ENCODE measurements around the gene PDSS2.
"Not testable (repeated sequence)": the region's sequence is repeated elsewhere in the genome, so short reads cannot be mapped to it uniquely, and the experiment has no call there.

The PDSS2 gene

DNA sequence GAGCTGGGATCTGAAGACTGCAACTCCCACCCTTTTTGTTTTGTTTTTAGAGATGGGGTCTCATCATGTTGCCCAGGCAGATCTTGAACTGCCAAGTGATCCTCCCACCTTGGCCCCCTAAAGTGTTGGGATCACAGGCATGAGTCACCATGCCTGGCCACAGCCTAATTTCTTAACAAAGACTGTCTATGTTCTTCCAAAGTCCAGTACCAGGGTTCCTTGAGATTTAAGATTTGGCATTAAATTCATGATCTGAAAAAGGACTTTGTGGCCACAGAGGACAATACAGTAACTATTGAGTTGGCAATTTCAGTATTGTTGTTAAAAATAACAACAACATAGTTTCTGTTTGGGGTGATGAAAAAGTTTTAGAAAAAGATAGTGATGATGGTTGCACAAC lies 315.4 kb downstream of the PDSS2 start:
- DNase-seq, result no peak

DNA sequence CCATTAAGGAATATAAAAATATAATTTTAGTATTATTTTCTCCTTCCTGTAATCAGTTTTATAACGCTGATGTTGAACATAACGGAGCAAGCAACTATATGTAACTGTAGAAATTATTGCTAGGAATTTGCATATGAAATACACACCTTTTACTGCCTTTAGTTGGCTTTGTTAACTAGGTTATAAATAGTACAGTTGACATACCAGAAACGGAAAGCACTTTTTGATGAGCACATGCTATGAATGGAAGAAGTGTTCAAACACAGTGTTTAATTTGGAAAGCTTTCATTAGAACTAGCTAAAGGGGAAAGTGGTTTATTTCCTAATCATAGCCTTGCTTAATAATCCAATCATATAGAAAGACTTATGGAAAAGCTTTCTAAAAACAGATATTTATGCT lies 318.8 kb downstream of the PDSS2 start:
- DNase-seq, result no peak

DNA sequence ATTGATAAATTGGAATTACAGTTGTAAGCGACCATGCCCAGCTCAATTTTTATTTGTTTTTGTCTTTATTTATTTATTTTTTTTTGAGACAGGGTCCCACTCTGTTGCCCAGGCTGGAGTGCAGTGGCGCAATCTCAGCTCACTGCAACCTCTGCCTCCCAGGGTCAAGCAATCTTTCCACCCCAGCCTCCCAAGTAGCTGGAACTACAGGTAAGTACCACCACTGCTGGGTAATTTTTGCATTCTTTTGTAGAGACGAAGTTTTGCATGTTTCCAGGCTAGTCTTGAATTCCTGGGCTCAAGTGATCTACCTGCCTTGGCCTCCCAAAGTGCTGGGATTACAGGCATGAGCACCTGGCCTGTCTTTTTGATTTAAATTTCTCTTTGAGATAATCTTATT lies 323.0 kb downstream of the PDSS2 start:
- DNase-seq, result not testable (repeated sequence)

DNA sequence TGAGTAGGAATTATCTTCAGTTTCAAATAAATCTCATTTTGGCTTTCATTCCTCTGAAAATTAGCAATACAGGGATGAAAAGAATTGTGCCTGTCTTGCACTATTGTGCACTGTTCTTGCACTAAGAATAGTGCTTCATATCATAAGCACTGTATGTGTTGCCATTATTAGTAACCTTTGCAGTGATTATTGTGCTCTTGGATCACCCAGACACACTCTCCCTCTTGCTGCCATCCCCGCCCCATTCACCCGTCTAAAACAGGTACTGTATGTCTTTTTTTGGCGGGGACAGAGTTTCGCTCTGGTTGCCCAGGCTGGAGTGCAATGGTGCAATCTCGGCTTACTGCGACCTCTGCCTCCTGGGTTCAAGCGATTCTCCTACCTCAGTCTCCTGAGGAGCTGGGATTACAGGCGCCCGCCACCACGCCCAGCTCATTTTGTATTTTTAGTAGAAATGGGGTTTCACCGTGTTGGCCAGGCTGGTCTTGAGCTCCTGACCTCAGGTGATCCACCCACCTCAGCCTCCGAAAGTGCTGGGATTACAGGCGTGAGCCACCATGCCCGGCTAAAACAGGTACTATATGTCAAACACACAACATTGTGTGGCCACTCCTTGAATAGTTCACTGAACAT lies 324.2 kb downstream of the PDSS2 start:
- DNase-seq, result not testable (repeated sequence)

DNA sequence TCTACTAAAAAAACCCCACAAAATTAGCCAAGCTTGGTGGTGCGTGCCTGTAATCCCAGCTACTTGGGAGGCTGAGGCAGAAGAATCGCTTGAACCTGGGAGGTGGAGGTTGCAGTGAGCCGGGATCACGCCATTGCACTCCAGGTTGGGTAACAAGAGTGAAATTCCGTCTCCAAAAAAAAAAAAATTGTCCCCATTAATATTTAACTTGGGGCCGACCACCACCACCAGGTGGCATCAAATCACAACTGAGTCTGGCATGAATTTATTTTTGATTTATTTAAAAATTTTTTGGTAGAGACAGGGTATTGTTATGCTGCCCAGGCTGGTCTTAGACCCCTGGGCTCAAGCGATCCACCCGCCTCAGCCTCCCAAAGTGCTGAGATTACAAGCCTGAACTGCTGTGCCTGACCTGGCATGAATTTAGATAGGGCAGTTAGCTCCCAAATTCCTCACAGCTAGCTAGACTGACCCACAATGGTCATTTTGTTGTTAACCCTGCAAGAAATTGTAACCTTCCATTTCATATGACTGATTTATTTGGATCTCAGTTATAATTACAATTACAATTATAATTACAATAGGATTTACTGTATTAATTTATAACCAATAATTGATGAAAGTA lies 326.9 kb downstream of the PDSS2 start:
- DNase-seq, result peak; percentile 15

DNA sequence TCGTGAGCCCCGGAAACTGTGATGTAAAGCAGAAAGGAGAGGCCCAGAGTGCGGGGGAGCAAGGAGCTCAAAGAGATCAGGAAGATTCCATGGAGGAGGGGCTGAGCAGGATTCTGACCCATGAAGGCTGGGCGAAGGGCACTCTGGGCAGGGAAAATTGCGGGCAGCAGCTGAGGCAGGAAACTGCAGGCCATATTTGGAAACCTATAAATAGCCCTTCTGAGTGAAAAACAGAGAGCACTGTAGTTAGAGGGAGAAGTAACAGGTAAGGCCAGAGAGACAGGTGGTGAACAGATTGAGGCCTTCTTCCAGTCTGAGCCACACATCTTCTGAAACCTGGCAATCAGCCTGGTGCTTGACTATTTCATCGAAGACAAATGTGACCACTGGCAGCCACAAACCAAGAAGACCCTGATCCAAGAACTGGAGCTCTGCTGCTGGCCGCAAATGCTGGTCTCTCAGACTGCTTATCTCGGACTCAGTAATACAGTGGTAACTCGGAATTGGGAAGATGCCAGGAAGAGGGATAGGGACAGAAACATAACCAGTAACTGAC lies 329.9 kb downstream of the PDSS2 start:
- DNase-seq, result no peak

DNA sequence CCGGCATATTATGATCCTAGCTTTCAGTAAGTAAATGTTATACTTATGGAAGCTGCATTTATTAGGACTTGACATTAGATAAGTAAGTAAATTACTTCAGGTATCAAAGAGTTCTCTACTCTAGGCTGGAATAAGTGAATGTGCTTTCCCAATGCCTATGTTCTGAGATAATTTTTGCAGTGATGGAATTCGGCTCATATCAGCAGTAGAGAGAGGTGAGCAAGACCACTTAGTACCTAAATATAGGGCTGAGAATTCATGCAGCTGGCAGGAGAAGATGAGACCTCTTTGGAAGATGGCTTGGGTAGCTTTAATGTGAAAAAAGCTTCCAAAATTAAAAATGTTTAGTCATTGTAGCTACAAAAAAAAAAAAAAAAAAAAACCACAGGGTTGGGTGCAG lies 330.8 kb downstream of the PDSS2 start:
- no peak for DNase-seq

DNA sequence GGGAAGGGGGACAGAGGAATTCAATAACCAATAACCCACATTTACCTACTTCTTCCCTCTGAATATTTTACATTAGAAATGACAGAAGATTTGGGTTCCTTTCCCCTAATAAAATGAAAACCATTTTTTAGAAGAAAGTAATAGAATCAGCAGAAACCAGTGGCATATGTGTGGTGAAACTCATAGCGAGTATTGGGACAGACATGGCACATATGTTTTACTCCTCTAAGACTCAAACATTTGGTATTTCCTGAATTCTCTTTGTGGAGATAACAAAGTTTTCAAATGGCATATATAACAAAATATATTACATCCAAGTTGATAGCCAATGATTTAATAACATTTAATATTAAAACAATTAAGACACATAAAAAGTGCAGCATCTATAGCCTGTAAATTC lies 331.2 kb downstream of the PDSS2 start:
- no peak for DNase-seq

DNA sequence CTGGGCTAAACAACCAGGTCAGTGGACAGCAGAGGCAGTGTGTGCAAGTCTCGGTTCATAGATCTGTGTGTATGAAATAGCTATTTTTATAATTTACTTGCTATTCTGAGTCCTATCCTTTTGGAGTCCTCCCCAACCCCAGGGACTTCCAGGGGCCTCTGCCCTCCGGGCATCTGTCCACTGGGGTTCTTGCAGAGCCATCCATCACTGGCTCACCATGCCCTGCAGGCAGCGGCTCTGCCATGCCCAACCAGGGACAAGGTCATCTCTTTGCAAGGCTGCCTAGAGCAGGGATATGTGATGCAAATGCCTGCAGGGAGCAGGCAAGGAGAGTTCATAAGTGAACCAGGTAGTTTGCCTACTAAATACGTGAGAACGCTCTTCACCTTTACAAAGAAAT lies 333.6 kb downstream of the PDSS2 start:
- no peak for DNase-seq

DNA sequence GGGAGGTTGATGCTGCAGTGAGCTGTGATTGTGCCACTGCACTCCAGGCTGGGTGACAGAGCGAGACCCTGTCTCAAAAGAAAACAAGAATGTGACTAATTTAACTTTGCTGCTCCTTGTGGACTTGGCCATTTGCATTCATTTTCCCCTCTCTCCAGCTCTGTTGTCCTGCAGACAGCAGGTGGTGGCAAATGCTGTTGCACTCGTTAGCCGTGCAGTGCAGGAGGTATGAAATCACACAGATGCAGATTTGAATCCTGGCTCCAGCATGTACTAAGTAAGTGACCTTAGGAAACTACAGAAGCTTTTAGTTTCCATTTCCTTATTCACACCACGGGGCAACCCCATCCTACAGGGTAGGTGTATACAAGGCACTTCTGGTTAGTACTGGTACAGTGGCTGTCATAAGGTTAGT lies 334.4 kb downstream of the PDSS2 start:
- no peak for DNase-seq

DNA sequence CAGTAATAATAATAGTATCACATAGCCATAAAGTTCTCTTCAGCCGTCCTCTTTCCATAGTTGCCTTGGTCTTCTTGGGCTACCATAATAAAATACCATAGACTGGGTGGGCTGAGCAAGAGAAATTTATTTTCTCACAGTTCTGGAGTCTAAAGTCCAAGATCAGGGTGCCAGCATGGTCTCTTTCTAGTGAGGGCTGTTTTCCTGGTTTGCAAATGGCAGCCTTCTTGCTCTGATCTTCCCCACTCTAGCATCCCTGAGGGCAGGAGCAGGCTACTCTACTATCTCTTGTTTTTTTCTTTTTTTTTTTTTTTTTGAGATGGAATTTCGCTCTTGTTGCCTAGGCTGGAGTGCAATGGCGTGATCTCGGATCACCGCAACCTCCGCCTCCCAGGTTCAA lies 335.9 kb downstream of the PDSS2 start:
- DNase-seq, result no peak

DNA sequence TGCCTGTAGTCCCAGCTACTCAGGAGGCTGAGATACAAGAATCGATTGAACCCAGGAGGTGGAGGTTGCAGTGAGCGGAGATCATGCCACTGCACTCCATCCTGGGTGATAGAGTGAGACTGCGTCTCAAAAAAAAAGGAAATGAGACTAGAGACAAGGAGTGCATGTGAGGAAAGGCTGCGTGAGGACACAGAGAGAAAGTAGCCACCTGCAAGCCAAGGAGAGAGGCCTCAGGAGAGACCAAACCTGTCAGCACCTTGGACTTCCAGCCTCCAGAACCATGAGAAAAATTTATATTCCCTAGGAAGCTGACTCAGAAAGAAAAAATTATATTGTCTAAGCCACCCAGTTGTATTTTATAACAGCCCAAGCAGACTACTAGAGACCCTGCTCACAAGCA lies 336.6 kb downstream of the PDSS2 start:
- DNase-seq, result no peak

DNA sequence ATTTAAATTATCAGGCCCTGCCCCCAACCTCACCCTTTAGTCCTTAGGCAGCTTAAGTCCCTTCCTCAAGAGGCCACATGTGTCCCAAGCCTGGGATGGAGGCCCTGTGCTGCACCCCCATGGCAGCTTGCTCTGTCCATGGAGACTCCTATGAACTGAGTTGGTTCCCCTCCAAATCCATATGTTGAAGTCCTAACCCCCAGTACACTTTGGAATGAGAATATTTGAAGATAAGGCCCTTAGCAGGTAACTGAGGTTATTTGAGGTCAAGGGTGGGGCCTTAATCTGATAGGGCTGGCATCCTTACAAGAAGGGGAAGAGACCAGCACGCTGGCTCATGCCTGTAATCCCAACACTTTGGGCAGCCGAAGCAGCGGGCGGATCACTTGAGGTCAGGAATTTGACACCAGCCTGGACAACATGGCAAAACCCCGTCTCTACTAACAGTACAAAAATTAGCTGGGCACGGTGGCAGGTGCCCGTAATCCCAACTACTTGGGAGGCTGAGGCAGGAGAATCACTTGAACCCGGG lies 337.3 kb downstream of the PDSS2 start:
- no peak for DNase-seq

DNA sequence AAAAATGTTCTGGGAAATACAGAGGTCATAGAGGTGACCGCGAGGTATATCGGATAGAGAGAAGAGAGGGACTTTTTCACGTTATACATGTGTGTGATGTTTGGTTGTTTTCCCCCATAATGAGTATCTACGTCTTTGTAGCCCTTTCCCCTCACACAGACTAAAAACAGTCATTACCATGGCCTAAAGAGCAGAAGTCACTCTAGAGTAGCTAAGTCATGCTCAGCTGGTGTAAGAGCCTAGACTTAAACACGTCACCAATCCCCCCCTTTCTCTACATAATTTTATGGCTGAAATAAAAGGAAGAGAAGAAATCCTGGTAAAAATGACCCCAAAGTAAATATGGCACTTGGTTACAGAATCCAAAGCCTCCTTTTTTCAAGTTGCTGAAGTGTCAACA lies 338.1 kb downstream of the PDSS2 start:
- no peak for DNase-seq

DNA sequence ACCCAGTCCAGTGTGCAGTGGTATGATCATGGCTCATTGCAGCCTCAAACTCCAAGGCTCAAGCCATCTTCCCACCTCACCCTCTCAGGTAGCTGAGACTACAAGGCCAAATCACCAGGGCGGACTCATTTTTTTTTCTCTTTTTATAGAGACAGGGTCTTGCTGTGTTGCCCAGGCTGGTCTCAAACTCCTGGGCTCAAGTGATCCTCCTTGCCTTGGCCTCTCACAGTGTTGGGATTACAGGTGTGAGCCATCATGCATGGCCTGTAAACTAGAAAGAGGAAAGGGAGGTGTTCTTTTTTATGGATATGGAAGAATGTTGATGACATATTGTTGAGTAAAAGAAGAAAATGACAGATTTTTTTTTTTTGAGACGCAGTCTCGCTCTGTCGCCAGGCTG lies 339.0 kb downstream of the PDSS2 start:
- DNase-seq, result no peak

DNA sequence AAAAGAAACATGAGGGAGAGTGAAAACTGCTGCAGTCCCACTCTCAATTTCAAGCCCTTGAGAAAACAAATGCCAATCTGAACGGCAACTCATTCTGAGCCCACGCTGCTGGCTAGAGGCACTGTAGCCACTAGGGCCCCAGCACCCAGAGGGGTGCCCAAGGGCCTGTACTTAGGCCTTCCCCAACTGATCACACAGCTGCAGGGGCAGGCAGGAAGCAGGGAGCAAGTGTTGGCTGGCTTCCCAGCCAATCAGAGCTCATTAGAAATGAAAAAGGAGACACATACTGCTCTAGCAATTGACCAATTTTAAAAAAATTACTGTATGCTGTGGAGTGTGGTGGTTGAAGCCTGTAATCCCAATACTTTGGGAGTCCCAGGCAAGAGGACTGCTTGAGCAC lies 340.4 kb downstream of the PDSS2 start:
- no peak for DNase-seq

DNA sequence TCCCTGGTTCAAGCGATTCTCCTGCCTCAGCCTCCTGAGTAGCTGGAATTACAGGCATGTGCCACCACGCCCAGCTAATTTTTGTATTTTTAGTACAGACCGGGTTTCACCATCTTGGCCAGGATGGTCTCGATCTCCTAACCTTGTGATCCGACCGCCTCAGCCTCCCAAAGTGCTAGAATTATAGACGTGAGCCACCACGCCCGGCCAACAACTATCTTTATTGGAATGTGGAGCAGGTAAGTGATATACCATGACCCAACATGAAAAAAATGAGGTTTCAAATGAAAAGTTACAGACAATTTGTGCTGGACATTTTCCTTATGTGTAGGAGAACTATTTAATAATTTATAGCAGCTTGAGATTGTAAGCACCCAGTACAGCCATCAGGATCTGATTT lies 340.8 kb downstream of the PDSS2 start:
- not testable (repeated sequence) for DNase-seq

DNA sequence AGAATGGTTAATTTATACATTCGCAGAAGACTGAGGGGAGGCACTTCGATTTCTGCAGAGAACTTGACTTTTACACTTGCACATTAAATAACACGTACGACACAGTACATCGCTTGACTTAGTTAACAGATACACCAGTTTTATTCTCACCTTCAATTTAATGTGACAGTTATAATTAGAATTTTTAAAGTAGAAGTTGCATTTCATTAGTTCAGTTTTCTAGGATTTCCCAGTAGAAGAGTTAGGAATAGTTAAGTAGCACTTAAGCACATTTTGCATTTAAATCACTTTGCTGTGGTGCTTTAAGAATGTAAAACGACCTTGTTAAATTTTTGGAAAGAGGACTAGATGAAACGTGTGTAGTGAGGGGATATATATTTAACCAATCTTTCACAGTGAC lies 342.4 kb downstream of the PDSS2 start:
- DNase-seq, result no peak

DNA sequence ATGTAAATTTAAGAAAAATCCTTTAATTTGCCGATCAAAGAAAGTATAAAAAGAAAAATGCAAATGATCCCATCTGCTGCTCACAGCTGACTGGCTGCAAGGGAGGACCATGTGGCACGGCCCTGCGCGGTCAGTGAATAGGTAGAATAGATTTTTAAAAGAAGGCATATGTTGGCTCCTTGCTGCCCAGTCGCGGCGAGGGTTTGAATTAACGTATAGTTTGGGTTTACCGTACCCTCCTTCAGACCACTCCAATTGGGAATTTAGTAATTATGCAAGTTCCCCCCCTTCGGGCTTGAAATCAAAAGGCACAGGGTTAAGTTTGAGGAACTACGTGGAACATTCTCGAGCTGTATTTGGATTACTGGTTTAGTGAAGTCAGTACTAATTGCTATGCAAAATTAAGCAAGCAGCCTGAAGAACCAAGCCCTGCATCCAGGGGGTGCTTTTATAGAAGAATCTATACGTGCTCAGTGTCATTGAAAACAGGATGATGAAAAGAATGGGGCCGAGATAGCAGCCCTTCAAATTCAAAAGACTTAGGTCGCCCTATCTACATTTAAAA lies 343.0 kb downstream of the PDSS2 start:
- DNase-seq, result peak; percentile 2

DNA sequence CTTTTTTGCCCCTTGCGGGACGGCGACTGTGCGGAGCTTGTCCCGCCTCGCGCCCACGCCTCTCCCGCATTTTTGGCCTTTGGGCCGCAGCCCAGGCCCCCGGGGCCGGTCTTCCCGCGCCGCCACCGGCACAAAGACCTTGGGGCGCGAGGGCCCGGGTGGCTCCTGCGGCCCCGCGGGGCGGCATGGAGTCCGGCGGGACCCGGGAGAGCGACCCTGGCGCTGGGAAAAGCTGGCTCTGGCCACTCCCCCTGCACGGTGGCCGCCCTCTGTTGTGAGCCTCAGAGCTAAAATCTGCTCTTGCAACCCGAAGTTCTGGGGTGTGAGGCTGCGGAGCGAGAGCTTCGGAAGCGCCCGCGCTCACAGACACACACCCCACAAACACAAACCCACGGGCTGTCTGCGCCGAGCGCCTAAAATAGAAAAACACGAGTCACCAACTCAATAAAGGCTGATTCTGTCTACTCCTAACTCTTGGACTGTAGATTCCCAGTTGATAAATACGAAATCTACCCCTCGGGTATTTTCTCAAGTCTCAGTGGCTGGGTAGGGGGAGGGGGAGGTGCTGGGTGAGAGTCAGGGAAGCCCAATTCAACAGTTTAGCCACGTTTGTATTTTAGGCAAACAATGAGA lies 343.6 kb downstream of the PDSS2 start:
- DNase-seq, result peak; percentile 6

DNA sequence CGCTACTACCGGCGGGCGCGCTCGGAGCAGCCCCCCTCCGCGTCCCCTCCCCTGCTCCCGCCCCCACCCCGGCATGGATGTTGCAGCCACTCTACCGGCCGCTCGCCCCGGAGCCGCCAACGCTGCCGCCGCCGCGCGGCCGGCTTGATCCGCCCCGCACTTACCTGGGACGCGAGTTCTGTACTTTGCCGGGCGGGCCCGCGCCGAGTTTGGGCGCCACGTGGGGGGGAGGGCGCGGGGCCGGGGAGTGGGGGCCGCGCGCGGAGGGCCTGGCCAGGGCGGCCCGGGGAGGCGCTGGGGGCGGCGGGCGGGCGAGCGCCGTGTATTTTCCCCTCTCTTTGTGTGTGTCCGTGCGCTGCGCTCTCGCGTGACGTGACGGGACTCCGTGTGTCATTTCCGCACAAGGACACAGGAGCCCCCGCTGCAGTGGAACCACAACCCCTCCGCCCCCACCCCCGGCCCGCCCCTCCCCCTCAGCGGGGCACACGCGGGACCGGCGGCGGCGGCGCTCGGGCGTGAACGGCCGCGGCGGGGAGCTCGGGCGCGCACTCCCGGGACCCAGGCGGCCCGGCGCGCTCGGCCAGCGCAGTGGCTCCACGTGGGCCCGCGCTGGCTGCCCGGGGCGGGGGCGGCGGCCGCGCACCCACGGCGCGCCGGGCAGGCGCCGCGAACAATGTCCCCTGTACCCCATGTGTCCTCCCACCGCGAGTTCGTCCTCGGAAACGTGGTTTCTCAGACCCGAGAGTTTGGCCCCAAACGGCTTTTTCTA lies 344.3 kb downstream of the PDSS2 start, which contains the start of gene BEND3:
BEND3 (minus strand) TSS at position 590 of the 769 bp plus-strand sequence. CDS start 16,230 bp downstream, outside the sequence.
- peak; percentile 40 for DNase-seq

DNA sequence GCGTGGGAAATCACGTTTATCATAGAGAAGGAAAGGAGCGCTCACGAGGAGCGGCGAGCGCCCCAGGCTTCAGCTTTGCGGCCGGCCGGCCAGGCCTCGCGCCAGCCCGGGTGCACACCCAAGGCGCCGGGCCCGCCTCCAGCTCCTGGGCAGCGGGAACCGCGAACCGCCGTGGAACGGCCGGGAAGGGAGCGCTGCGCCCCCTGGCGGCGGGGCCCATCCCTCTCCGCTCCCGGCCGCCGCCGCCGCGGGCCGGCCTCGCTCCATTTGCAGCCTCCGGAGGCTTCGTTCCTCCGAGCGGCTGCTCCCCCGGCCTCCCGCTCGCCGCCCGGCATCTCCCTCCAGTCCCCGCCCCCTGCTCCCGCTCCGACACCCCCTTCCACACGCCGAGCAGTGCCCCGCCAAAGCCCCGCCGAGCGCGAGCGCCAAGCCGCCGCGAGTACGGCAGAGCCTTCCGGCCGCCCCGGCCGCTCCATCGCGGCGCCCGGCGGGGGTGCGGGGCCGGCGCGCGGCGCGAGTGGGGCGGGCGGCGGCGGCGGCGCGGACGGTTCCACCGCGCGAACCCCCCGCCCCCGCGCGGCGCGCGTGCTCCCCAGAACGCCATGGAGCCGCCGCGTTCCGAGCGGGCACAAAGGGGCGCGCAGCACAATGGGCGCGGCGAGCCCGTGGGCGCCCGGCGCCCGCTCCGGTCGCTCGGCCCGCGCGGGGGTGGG lies 345.0 kb downstream of the PDSS2 start:
- DNase-seq, result peak; percentile 67

Measured in activated CD4-positive, alpha-beta T cell treated with anti-CD3 and anti-CD28 coated beads, Interleukin-2, amount 50 U/mL, for 1 hour (primary cell).